NCI-H1694 (cell line): ENCODE data around the gene DYNC1I2.
A peak's percentile ranks its signal among the peaks of the same experiment; 100 is the strongest.

Experiments used
- DNase-seq: peaks from one replicate; lab custom pipeline; 2025; lab: John Stamatoyannopoulos, UW

The DYNC1I2 gene

GRCh38 chr2:171687287-171688128 is at the start of gene DYNC1I2:
DYNC1I2 (plus strand) TSS chr2:171687469; CDS start chr2:171690156, 2,687 bp downstream.
- peak; percentile 89 for DNase-seq

DNA sequence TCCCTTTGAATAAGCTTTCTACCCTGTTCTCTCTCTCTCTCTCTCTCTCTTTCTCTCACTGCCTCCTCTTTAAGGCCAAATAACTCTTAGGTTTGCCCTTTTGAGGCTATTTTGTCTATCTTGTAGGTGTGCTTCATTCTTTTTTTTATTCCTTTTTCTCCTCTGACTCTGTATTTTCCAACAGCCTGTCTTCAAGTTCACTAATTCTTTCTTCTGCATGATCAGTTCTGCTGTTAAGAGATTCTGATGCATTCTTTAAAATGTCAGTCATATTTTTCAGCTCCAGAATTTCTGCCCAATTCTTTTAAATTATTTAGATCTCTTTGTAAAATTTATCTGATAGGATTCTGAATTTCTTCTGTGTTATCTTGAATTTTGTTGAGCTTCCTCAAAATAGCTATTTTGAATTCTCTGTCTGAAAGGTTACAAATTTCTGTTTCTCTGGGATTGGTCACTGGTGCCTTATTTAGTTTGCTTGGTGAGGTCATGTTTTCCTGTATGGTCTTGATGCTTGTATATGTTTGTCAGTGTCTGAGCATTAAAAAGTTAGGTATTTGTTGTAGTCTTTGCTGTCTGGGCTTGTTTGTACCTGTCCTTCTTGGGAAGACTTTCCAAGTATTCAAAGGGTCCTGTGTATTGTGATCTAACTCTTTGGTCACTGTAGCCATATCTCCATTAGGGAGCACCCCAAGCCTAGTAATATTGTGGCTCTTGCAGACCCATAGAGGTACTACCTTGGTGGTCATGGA is 35.4 kb upstream of the DYNC1I2 start:
- no peak for DNase-seq

GRCh38 chr2:171652416-171652785 is 34.9 kb upstream of the DYNC1I2 start:
- DNase-seq: no peak

GRCh38 chr2:171655586-171655985 is 31.7 kb upstream of the DYNC1I2 start:
- DNase-seq: no peak

DNA sequence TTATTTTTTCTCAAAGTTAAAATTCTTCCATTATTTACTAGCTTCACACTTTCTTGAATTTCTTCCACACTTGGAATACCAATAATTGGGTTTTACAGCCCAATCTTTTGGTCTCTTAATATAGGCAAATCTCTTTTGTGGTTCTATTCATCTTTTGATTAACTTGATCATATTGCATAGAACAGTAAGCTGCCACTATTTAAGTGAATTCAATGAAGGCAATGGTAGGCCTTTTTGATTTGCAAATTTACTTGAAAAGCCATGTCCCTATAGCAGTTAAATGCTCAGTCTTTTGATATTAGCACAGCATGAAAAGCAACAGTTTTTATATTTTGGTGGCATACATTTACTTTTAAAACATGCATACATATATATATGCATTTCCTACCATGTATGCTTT is 20.2 kb upstream of the DYNC1I2 start:
- DNase-seq: no peak

- DNase-seq: no peak
These were observed 19.1 kb upstream of the DYNC1I2 start for GRCh38 chr2:171668183-171668582.

DNA sequence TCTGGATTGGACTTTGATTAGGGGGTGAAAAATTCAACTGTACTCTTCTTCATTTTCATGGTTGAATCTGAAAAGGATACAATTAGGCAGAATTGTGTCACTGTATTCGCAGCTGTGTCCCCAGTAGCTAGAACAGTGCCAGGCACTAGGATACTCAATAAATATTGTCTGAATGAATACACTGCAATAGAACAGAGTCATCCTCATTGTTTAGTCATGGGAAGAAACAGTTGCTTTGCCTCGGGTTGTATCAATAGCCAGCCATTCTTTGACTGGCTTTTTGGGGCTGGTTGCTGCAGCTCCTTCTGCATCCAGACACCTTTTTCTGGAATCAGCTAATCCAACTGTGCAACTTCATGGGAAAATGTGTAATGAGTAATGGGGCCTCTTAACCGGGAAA is 18.1 kb upstream of the DYNC1I2 start:
- no peak for DNase-seq

DNA sequence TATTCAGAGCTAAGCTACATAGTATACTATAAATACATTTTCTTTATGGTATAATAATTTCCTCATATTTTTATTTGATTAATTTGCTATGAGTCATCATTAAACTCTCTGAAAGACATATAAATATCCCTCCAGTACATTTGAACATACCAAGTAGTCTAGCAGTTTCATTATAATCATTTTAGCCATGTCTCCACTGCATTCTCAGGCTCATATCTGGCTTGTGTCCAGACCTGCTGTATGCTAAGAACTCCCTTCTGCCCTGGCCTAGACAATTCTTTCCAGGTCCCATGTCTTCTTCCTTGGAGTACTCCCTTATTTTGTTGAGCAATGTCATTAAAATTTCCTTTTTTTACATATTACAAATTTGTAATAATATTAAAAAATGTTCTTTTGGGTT is 16.6 kb upstream of the DYNC1I2 start:
- no peak for DNase-seq

DNA sequence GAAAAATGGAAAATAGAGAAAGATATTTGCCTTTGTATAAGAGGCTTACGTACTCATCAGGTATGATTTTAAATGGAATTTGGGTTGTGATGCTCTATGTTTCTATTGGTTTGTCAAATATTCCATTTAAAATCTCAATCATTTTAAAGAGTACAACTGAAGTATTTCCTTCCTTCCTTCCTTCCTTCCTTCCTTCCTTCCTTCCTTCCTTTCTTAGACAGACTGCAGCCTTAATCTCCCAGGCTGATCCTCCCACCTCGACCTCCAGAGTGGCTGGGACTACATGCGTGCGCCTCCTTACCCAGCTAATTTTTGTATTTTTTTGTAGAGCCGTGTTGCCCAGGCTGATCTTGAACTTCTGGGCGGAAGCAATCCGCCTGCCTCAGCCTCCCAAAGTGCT is 15.4 kb upstream of the DYNC1I2 start:
- DNase-seq: no peak

DNA sequence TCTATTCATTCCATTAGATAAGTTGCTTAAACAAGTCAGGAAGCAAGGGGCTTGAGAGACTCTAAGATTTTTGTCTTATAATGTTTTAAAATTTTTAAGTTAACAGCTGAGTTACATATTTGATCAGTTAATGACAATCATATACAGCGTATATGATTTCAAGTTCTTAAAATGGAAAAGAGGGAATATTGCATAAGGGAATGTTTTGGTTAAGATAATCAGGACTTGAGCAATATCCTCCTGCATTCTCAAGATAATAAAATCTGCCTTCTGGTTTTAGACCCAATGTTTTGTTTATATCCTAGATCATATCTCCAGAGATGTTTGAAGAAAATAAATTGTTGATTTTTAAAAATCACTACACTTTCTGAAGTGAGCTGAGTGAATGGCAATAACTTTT is 13.4 kb upstream of the DYNC1I2 start:
- no peak for DNase-seq

- DNase-seq: no peak
These were observed 11.4 kb upstream of the DYNC1I2 start for GRCh38 chr2:171675810-171676345.

GRCh38 chr2:171678619-171679018 is 8.7 kb upstream of the DYNC1I2 start:
- DNase-seq: no peak

DNA sequence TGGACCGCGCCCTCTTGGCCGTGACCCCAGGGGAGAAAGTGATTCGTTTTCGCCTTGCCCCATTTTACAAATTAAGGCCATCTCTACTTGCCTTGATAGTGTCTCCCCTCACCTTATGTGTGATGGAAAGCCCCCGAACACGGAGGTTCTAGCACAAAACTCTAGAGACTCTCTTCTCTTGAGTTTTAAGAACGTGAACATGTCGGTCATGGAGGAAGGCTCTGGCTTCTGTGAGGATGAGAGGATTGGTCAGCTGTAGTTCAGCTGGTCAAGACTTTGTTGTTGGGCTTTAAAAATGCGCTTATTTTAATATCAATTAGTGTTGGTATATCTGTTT is 828 bp downstream of the DYNC1I2 start:
- no peak for DNase-seq

DNA sequence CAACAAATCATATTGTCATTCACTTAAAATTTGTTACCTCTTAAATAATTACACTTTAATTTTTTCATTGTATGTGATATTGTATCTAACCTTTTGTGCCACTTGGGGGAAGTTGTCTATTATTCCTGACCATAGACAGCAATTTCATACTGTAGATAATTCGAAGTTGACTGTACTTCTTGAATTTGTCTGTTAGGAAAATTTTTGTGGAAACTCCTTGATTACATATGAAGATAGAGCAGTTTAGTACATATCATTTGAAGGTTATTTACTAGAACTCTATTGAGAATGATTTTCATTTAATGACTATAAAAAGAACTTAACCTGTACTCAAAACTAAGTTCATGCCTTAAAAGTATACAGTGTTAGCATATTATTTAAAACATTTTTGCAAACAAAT is 5.1 kb downstream of the DYNC1I2 start:
- DNase-seq: no peak

DNA sequence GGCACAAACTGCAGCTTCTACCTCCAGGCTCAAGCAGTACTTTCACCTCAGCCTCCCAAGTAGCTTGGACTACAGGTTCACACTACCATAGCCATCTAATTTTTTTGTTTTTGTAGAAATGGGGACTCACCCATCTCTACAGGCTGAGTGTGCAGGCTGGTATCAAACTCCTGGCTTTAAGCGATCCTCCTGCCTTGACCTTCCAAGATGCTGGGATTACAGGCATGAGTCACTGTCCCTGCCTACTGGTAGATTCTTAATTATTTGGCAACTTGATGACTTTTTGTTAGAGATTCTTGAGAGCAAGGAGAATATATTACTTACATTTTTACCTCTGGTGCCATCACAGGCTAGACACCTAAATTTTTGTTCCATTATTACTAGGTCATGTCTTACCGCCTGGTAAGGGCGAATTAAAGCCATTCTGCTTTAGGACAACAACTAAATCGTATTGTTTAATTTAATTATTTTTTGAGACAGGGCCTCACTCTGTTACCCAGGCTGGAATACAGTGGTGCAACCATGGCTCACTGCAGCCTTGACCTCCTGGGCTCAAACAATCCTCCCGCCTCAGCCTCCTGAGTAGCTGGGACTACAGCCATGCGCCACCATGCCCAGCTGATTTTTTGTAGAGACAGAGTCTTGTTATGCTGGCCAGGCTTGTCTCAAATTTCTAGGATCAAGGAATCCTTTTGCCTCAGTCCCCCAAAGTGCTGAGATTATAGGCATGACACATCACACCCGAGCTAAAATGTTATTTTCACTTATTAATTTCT is 15.7 kb downstream of the DYNC1I2 start:
- no peak for DNase-seq

DNA sequence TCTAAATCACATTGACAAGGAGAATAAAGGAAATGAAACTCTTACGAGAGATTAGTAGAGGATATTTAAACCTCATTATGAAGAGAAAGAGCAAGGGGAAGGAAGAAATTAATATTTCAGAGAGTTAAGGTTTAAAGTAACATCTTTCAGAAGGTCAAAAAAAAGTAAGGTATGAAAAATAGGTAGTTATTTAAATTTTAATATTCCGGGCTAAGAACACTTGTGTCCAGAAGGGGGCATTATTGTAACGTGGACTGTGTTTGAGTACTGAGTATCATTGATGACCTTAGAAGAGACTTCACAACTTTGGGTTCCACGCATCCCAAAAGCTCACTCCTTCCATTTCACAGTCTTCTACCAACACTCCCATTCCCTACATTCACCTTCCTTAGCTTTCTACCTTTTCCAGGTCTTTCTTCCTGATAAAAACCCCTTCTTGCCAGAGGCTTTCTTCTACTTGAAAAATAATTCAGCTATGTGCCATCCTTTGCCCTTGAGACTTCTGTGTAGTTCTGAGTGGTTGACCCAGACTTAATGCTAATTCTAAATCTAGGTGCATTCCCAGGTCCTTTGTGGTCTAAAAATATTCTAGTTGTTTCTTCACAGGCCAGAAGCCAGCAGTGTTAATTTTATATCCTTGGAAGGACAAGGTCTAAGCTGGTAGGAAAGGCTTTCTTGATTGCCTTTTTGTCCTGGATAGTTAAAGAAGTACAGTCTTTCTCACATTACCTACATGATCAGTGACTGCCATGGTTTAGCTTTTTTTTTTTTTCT is 16.5 kb downstream of the DYNC1I2 start:
- DNase-seq: peak; percentile 25

GRCh38 chr2:171706152-171706803 is 19.0 kb downstream of the DYNC1I2 start:
- peak; percentile 44 for DNase-seq

DNA sequence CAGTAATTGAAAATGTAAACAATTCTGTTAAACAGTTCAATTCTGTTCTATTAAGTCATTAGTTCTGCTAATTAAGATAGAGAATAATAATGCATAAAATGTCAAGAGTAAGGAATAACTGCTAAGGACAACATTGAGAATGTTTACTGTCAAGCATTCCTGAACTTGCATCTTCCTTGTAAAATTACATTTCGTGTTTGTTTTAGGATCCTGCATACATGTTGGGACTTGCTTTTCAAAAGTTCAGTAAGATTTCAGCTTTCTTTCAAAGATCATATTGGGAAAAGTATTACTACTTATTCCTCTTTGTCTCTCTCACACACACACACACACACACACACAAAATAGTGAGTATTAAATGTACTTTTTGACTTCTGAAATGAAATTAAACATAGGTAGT is 20.5 kb downstream of the DYNC1I2 start:
- no peak for DNase-seq

- no peak for DNase-seq
These were observed 21.9 kb downstream of the DYNC1I2 start for GRCh38 chr2:171709011-171709685.

- DNase-seq: no peak
These were observed 24.1 kb downstream of the DYNC1I2 start for GRCh38 chr2:171711351-171711750.

DNA sequence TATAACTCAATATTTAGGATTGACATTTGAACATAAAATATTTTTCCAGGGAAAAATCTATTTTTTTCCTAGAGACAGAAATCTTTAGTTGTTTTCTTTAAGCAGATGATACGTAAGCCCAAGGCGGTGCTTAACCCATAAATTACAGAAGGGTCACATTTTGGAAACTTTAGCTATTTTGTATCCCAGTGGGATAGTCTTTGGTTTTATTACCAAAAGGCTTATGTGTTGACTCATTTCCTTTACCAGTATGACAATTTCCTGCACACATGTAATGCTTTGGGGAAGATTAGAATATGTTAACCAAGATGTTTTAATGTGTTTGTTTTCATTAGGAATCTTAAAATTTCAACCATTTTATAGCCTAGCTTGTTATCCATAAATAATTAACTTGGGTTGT is 24.8 kb downstream of the DYNC1I2 start:
- DNase-seq: no peak
